A549 treated with AZD2906 at 1 μM for 4 hours (cell line): Measurements from ENCODE around the gene SYNJ2. TPM values are rescaled to one million over a fixed set of nuclear protein-coding genes. Genes with fewer than 3 reads are reported as not detected.

ENCODE experiments used
- total RNA-seq: library from RNA; stranded (reverse); fragments of 200-300 nt; extraction: Qiagen RNA extraction; gene quantifications from 5 replicates; pipeline ENCODE4 v1.2.3, GENCODE V29; 2022

The SYNJ2 gene, protein sequence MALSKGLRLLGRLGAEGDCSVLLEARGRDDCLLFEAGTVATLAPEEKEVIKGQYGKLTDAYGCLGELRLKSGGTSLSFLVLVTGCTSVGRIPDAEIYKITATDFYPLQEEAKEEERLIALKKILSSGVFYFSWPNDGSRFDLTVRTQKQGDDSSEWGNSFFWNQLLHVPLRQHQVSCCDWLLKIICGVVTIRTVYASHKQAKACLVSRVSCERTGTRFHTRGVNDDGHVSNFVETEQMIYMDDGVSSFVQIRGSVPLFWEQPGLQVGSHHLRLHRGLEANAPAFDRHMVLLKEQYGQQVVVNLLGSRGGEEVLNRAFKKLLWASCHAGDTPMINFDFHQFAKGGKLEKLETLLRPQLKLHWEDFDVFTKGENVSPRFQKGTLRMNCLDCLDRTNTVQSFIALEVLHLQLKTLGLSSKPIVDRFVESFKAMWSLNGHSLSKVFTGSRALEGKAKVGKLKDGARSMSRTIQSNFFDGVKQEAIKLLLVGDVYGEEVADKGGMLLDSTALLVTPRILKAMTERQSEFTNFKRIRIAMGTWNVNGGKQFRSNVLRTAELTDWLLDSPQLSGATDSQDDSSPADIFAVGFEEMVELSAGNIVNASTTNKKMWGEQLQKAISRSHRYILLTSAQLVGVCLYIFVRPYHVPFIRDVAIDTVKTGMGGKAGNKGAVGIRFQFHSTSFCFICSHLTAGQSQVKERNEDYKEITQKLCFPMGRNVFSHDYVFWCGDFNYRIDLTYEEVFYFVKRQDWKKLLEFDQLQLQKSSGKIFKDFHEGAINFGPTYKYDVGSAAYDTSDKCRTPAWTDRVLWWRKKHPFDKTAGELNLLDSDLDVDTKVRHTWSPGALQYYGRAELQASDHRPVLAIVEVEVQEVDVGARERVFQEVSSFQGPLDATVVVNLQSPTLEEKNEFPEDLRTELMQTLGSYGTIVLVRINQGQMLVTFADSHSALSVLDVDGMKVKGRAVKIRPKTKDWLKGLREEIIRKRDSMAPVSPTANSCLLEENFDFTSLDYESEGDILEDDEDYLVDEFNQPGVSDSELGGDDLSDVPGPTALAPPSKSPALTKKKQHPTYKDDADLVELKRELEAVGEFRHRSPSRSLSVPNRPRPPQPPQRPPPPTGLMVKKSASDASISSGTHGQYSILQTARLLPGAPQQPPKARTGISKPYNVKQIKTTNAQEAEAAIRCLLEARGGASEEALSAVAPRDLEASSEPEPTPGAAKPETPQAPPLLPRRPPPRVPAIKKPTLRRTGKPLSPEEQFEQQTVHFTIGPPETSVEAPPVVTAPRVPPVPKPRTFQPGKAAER (N-terminal part only)
- 39.6 to 51.4 TPM (median 46.2 TPM) in 5 replicates for total RNA-seq

DNA sequence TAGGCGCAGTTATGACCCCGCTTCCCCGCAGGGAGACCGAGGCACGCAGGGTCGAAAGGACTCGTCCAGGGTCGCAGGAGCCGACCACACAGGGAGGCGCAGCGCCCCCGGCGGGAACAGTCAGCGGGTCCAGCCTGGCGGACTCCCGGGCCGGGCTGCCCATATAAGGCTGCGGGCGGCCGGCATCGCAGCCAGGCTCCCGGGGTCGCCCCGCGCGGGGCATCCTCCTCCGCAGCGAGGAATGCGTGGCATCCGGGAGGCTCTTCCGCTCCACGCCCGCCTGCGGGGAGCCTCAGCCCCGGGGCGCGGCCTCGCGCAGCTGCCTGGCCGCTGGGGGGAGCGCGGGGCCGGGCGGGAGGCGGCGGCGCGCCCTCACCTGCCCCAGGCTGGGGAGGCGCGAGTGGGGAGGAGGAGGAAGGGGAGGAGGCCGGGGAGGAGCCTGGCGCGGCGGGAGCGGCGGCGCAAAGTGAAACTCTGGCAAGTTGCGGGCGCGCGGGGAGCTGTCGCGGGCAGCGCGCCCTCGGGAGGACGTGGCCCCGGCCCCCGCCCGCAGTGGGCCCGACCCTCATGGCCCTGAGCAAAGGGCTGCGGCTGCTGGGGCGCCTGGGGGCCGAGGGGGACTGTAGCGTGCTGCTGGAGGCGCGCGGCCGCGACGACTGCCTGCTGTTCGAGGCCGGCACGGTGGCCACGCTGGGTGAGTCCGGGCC is at the start of gene SYNJ2:
Gene SYNJ2 (plus strand): TSS at position 469 of the 707 bp plus-strand sequence. CDS start 99 bp downstream, at position 568.

Other genes starting within 250 kb of the SYNJ2 start
- 20.6 to 24.9 TPM (median 23.6 TPM) in 5 replicates for gene SNX9, start 158.6 kb upstream of the SYNJ2 start, total RNA-seq
- gene SERAC1, start 186.4 kb downstream of the SYNJ2 start, total RNA-seq: 2.4 to 4.6 TPM (median 3.0 TPM) in 5 replicates
- 8.5 to 17.4 TPM (median 17.1 TPM) in 5 replicates for gene GTF2H5, start 186.5 kb downstream of the SYNJ2 start, total RNA-seq